ENCODE measurements around the gene GLIPR1L2.
A peak's percentile ranks its signal among the peaks of the same experiment; 100 is the strongest.

Gene GLIPR1L2

DNA sequence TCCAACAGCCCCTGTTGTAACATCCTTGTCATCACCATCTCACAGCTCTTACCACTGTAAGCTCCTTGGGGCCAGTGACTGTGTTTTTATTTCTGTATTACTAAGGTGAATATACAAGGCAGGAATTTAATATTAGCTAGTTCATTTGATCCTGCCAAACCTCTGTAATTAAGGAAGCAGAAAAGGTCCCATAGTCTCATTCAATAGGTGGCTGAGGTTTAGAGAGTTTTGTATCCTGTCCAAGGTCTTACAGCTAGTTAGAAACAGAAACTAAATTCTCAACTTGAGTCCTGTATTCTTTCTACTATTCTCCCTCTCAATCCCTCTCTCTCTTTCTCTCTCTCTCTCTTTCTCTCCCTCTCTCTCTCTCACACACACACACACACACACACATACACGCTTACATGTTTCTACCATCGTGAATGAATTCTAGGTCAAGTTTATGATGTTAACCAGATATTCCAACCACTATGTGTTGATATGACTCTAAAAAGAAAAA is 89.1 kb downstream of the GLIPR1L2 start:
- no peak for DNase-seq

DNA sequence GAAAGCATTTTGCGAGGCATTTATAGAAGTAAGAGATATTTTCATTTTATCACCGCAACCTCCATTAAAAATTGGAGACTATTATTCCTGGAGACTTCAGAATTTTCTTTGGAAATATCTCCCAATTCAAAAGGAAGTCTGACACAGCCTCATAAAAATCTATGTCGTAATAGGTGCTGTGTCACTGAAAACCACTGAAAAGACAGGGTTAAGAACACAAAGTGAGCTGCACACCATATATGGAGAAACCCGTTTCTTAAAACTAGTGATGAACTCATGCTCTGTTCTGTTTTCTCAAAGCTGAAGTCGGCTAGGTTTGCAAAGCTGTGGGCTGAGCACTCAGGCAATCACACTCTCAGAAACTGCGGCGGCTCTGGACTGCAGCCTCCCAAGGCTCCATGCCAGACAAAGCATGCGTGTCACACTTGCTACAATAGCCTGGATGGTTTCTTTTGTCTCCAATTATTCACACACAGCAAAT is 89.6 kb downstream of the GLIPR1L2 start, which contains the start of gene GLIPR1:
Gene GLIPR1, plus strand, starts transcription at position 287 of the 481 bp plus-strand sequence. Its CDS starts 126 bp downstream, at position 413.
- peak; percentile 70 for DNase-seq

DNA sequence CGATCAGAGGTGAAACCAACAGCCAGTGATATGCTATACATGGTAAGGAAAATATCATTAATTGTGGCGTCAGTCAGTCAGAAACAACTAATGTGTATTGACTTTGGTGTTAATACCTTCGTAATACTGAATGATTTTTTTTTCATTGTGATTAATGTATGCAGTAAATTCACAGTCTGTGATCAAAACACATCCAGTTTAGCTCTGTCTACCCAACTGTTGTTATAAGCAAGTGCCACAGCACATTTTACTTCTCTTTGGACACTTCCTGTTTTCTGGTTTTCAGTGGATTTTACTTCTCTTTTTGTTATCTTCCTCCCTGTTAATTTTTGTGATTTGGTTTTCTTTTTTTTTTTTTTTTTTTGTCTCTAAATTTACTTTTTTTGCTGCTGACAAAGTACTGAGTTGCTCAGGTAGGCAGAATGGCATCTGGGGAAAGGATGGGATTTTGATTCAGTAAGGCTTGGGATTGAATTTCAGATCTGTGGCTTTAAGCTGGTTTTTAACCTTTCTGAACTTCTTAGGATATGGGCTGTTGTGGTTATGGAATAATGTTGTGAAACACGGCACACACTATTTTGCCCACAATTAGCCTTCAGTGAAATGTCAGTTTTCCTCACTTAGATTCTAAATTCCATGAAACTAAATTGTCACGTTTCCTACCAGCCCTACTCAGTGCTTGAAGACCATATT is 90.3 kb downstream of the GLIPR1L2 start:
- DNase-seq: no peak

DNA sequence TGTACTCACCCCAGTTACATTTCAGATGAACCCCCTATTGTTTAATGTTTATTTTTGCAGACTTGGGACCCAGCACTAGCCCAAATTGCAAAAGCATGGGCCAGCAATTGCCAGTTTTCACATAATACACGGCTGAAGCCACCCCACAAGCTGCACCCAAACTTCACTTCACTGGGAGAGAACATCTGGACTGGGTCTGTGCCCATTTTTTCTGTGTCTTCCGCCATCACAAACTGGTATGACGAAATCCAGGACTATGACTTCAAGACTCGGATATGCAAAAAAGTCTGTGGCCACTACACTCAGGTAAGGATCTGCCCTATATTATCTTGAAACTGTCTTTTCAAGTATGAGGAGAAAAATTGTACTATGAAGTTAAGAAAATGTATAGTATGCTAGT is 90.9 kb downstream of the GLIPR1L2 start:
- DNase-seq: no peak

Measured in stimulated activated CD4-positive, alpha-beta T cell treated with anti-CD3 and anti-CD28 coated beads, Interleukin-4, amount 100 ng/mL, for 1 hour (primary cell).